SK-N-SH treated with all-trans-retinoic acid at 6 μM for 48 hours (cell line): ENCODE data around the gene HEYL.

Experiments used
- ATAC-seq: fragments of 200-7000 bp; cut with Tn5 transposase; 3 replicates; pipeline ENCODE4 v1.9.1; 2020; ENCODE audit warnings: mild to moderate bottlenecking, moderate library complexity
- ARNTL ChIP-seq: fragments of 450-650 bp; formaldehyde crosslinking; IDR thresholded peaks from 2 replicates; pipeline ENCODE4 v1.5.0; 2020; ENCODE audit warnings: low read depth, mild to moderate bottlenecking, moderate library complexity, borderline replicate concordance
- BACH2 ChIP-seq: fragments of 250-450 bp; sonication (Bioruptor Pico); IDR thresholded peaks from 2 replicates; pipeline ENCODE4 v1.9.0; 2021; ENCODE audit warnings: mild to moderate bottlenecking, borderline replicate concordance
- CSDC2 ChIP-seq: fragments of 250-450 bp; sonication (Bioruptor Pico); IDR thresholded peaks from 2 replicates; pipeline ENCODE4 v1.5.0; 2020; ENCODE audit warnings: mild to moderate bottlenecking, moderate library complexity
- CSRNP3 ChIP-seq: fragments of 250-450 bp; sonication (Bioruptor Pico); IDR thresholded peaks from 2 replicates; pipeline ENCODE4 v1.5.1; 2021; ENCODE audit warnings: mild to moderate bottlenecking, moderate library complexity
- ESRRG ChIP-seq: fragments of 250-450 bp; sonication (Bioruptor Pico); IDR thresholded peaks from 2 replicates; pipeline ENCODE4 v1.6.1; 2021; ENCODE audit warnings: mild to moderate bottlenecking
- GLIS3 ChIP-seq: fragments of 250-450 bp; sonication (Bioruptor Pico); IDR thresholded peaks from 2 replicates; pipeline ENCODE4 v1.5.0; 2020; ENCODE audit warnings: mild to moderate bottlenecking, moderate library complexity
- ISL1 ChIP-seq: fragments of 250-450 bp; sonication (Bioruptor Pico); IDR thresholded peaks from 2 replicates; pipeline ENCODE4 v2.1.2; 2022; ENCODE audit warnings: mild to moderate bottlenecking, moderate library complexity
- OSR1 ChIP-seq: fragments of 250-450 bp; sonication (Bioruptor Pico); IDR thresholded peaks from 2 replicates; pipeline ENCODE4 v1.8.0; 2022; ENCODE audit warnings: moderate library complexity, mild to moderate bottlenecking, inconsistent platforms
- PATZ1 ChIP-seq: fragments of 250-450 bp; sonication (Bioruptor Pico); IDR thresholded peaks from 2 replicates; pipeline ENCODE4 v1.8.0; 2020; ENCODE audit warnings: mild to moderate bottlenecking, moderate library complexity, borderline replicate concordance
- POU6F1 ChIP-seq: fragments of 250-450 bp; sonication (Bioruptor Pico); IDR thresholded peaks from 2 replicates; pipeline ENCODE4 v1.8.0; 2021; ENCODE audit warnings: low read depth, mild to moderate bottlenecking, moderate library complexity, borderline replicate concordance
- PPARA ChIP-seq: fragments of 250-450 bp; sonication (Bioruptor Pico); IDR thresholded peaks from 2 replicates; pipeline ENCODE4 v1.5.0; 2020; ENCODE audit warnings: mild to moderate bottlenecking, borderline replicate concordance
- TCF4 ChIP-seq: fragments of 250-450 bp; sonication (Bioruptor Pico); IDR thresholded peaks from 2 replicates; pipeline ENCODE4 v1.8.0; 2021; ENCODE audit warnings: mild to moderate bottlenecking, moderate library complexity, borderline replicate concordance
- TOX ChIP-seq: fragments of 250-450 bp; sonication (Bioruptor Pico); IDR thresholded peaks from 2 replicates; pipeline ENCODE4 v1.8.0; 2021; ENCODE audit warnings: mild to moderate bottlenecking, moderate library complexity, borderline replicate concordance
- TSHZ2 ChIP-seq: fragments of 250-450 bp; sonication (Bioruptor Pico); IDR thresholded peaks from 2 replicates; pipeline ENCODE4 v1.5.0; 2020; ENCODE audit warnings: mild to moderate bottlenecking, moderate library complexity
- ZC3H10 ChIP-seq: fragments of 250-450 bp; sonication (Bioruptor Pico); IDR thresholded peaks from 2 replicates; pipeline ENCODE4 v1.5.1; 2021; ENCODE audit warnings: mild to moderate bottlenecking, moderate library complexity
- ZFP3 ChIP-seq: fragments of 250-450 bp; sonication (Bioruptor Pico); IDR thresholded peaks from 2 replicates; pipeline ENCODE4 v1.5.0; 2020; ENCODE audit warnings: mild to moderate bottlenecking, moderate library complexity
- ZFP30 ChIP-seq: fragments of 450-650 bp; formaldehyde crosslinking; IDR thresholded peaks from 2 replicates; pipeline ENCODE4 v1.5.0; 2022; ENCODE audit warnings: mild to moderate bottlenecking, moderate library complexity
- ZNF565 ChIP-seq: fragments of 450-650 bp; formaldehyde crosslinking; conservative IDR thresholded peaks from 2 replicates; pipeline ENCODE4 v1.5.0; 2020; ENCODE audit warnings: low read depth, mild to moderate bottlenecking, moderate library complexity
- ZNF70 ChIP-seq: fragments of 450-650 bp; formaldehyde crosslinking; IDR thresholded peaks from 2 replicates; pipeline ENCODE4 v1.5.0; 2020; ENCODE audit warnings: mild to moderate bottlenecking, moderate library complexity
- ZNF8 ChIP-seq: fragments of 450-650 bp; formaldehyde crosslinking; IDR thresholded peaks from 2 replicates; pipeline ENCODE4 v1.5.0; 2020; ENCODE audit warnings: mild to moderate bottlenecking, moderate library complexity

Gene HEYL

GRCh38 chr1:39678889-39679288, 39.4 kb upstream of the HEYL start:
- no peak for ATAC-seq
- TF ChIP-seq PPARA (CRISPR knock-in tag) (no peak), OSR1 (CRISPR knock-in tag) (no peak), ESRRG (CRISPR knock-in tag) (no peak)

- ATAC-seq = no peak
- TF ChIP-seq OSR1 (CRISPR knock-in tag) = no peak
- TF ChIP-seq POU6F1 (CRISPR knock-in tag) = no peak
- TF ChIP-seq ARNTL (CRISPR knock-in tag) = no peak
- TF ChIP-seq ZC3H10 (CRISPR knock-in tag) = no peak
- no peak for TF ChIP-seq CSRNP3 (CRISPR knock-in tag)
- TF ChIP-seq TOX (CRISPR knock-in tag) = no peak
- TF ChIP-seq CSDC2 = no peak
- no peak for TF ChIP-seq ZFP3 (CRISPR knock-in tag)
- TF ChIP-seq ZFP30 (CRISPR knock-in tag) = no peak
Observed at GRCh38 chr1:39677645-39678044, 38.2 kb upstream of the HEYL start.

GRCh38 chr1:39676948-39677548, 37.6 kb upstream of the HEYL start:
- no peak for TF ChIP-seq GLIS3 (CRISPR knock-in tag)
- no peak for TF ChIP-seq ZNF70 (CRISPR knock-in tag)
- TF ChIP-seq BACH2 (CRISPR knock-in tag) = no peak
- TF ChIP-seq TCF4 (CRISPR knock-in tag) = no peak
- no peak for TF ChIP-seq TSHZ2
- no peak for TF ChIP-seq PATZ1 (CRISPR knock-in tag)
- no peak for TF ChIP-seq POU6F1 (CRISPR knock-in tag)
- no peak for TF ChIP-seq TOX (CRISPR knock-in tag)
- TF ChIP-seq ZNF565 (CRISPR knock-in tag) = no peak
- TF ChIP-seq OSR1 (CRISPR knock-in tag) = no peak
- TF ChIP-seq PPARA (CRISPR knock-in tag) = no peak
- no peak for TF ChIP-seq CSDC2
- no peak for TF ChIP-seq CSRNP3 (CRISPR knock-in tag)
- TF ChIP-seq ZNF8 = no peak
- TF ChIP-seq ZFP3 (CRISPR knock-in tag) = no peak
- no peak for TF ChIP-seq ARNTL (CRISPR knock-in tag)
- TF ChIP-seq ISL1 (CRISPR knock-in tag) = no peak
- ATAC-seq = no peak
